ENCODE measurements around the gene TMEM134. TPM values are rescaled to one million over a fixed set of nuclear protein-coding genes. Genes with fewer than 3 reads are reported as not detected.
"Not testable (repeated sequence)": the region's sequence is repeated elsewhere in the genome, so short reads cannot be mapped to it uniquely, and the experiment has no call there.

The TMEM134 gene
- total and polyA plus RNA-seq, 2 of the 4 experiments (the other 2 are of a cell fraction) = 12.5 to 55.0 TPM

- H3K14ac ChIP-seq (replicated peaks; ENCODE audit: low read depth, low read length); H4K5ac ChIP-seq (ENCODE audit: low read depth, low read length); H2BK5ac ChIP-seq (ENCODE audit: low read depth, low read length, poor library complexity, severe bottlenecking); H3K4ac ChIP-seq (ENCODE audit: low read depth, low read length); H4K20me1 ChIP-seq (ENCODE audit: insufficient read depth, low read length); H3K18ac ChIP-seq (ENCODE audit: low read depth, low read length); H3K9me1 ChIP-seq (ENCODE audit: insufficient read depth, low read length); H2BK20ac ChIP-seq (ENCODE audit: low read depth, low read length); H3K36me3 ChIP-seq (ENCODE audit: control insufficient read depth, insufficient read depth, low read length); H4K8ac ChIP-seq (ENCODE audit: low read depth in 2 of 2, low read length in 2 of 2); H4K91ac ChIP-seq (ENCODE audit: insufficient read depth, low read depth, low read length); in situ Hi-C loops (cut with MboI; ENCODE audit: low sequenced_read_pairs); H2AFZ ChIP-seq (replicated peaks; ENCODE audit: low read length, poor library complexity); H3K9ac ChIP-seq (ENCODE audit: low read depth, low read length); H3K4me2 ChIP-seq (ENCODE audit: low read depth, low read length); H3K27ac ChIP-seq (ENCODE audit: insufficient read depth, low read length); H2BK15ac ChIP-seq (ENCODE audit: low read depth, low read length); H2AK5ac ChIP-seq (ENCODE audit: low read depth, low read length); BruUV-seq (replicated peaks); H3K27me3 ChIP-seq (ENCODE audit: control insufficient read depth, insufficient read depth, low read length); H3K4me3 ChIP-seq (ENCODE audit: insufficient read depth, low read depth, low read length); H3K79me1 ChIP-seq (ENCODE audit: low read depth in 1 of 2, low read length in 2 of 2); DNase-seq; H3K9me3 ChIP-seq (ENCODE audit: control insufficient read depth, insufficient read depth, low read length); ATAC-seq (ENCODE audit: low read depth); H3K4me1 ChIP-seq (ENCODE audit: control insufficient read depth, insufficient read depth, low read length); dilution Hi-C loops (cut with HindIII; ENCODE audit: low sequenced_read_pairs, unreplicated experiment); H2BK120ac ChIP-seq (ENCODE audit: low read depth, low read length); H3K23ac ChIP-seq (ENCODE audit: low read depth, low read length); POLR2A ChIA-PET (ENCODE audit: unreplicated experiment); H2AK9ac ChIP-seq (replicated peaks; ENCODE audit: low read depth, low read length, poor library complexity); intact Hi-C loops (cut with micrococcal nuclease); H3K56ac ChIP-seq (ENCODE audit: extremely low read depth, insufficient read depth, low read length): not testable (repeated sequence)
- WGBS, 2 experiments (ENCODE audit: extremely low coverage in 2 of 2, insufficient read length in 1 of 2) = 89% methylated on average over 7 of the region's 10 CpGs; no CpG with 5 or more reads in 1 of the 2 experiments
- CTCF ChIA-PET = interaction anchor here (0.6 kb wide), 1 partner anchor 95 kb away, joined by 4 read pairs; no protein-coding TSS in a partner anchor
Observed at GRCh38 chr11:67476692-67477091, 7.6 kb upstream of the TMEM134 start.

Measured in IMR-90 (cell line).